A549 (cell line): ENCODE results near the gene LIN28A. TPM values are rescaled to one million over a fixed set of nuclear protein-coding genes. Genes with fewer than 3 reads are reported as not detected.

ENCODE experiments used
- ATAC-seq, 2 experiments: fragments of 200-7000 bp in 1 of 2; fragments of >200 bp in 1 of 2; cut with Nextera tagmentation in 1 of 2; cut with Tn5 transposase in 1 of 2; 3 replicates each; pipeline versions ENCODE4 v1.8.0 to v1.9.1; 2018 to 2020; ENCODE audit warnings: mild to moderate bottlenecking in 1 of 2, moderate library complexity in 1 of 2
- CTCF ChIA-PET: fragments of 300-600 bp; sonication (Branson Sonifier 250); formaldehyde crosslinking; extraction: SDS; loops from one replicate; lab custom pipeline; 2021; ENCODE audit warnings: antibody characterized with exemption, inconsistent platforms; lab: Yijun Ruan, JAX
- POLR2A ChIA-PET: fragments of 350-600 bp; formaldehyde crosslinking; extraction: SDS; loops from one replicate; lab custom pipeline; 2021; ENCODE audit warnings: antibody characterized with exemption, inconsistent platforms; lab: Yijun Ruan, JAX
- DNase-seq, 2 experiments: peaks; one replicate each; pipeline versions ENCODE4 v3.0.0 to v3.0.0-alpha.2; 2011 to 2016; ENCODE audit warnings: low read depth in 1 of 2, low spot score in 1 of 2
- FAIRE-seq: peaks from 2 replicates; lab custom pipeline; 2011; peaks lifted over from hg19 to GRCh38; lab: Jason Lieb, UNC
- H3K27ac ChIP-seq, 2 experiments: fragments of >200 bp; sonication (Bioruptor Twin); formaldehyde crosslinking; 3 replicates each; pipeline ENCODE4 v1.5.1; 2016 to 2017
- H3K4me1 ChIP-seq: fragments of >200 bp; sonication (Bioruptor Twin); formaldehyde crosslinking; 3 replicates; pipeline ENCODE4 v1.6.1; 2016
- H3K4me2 ChIP-seq: fragments of >200 bp; sonication (Bioruptor Twin); formaldehyde crosslinking; 3 replicates; pipeline ENCODE4 v1.6.1; 2016
- H3K4me3 ChIP-seq: fragments of >200 bp; sonication (Bioruptor Twin); formaldehyde crosslinking; 3 replicates; pipeline ENCODE4 v1.5.1; 2016
- H3K9me3 ChIP-seq: fragments of >200 bp; sonication (Bioruptor Twin); formaldehyde crosslinking; 3 replicates; pipeline ENCODE4 v1.6.1; 2016
- CEBPB ChIP-seq, 2 experiments: fragments of >200 bp in 1 of 2; sonication (Bioruptor Twin) in 1 of 2; formaldehyde crosslinking in 1 of 2; IDR thresholded peaks; 2 replicates each; pipeline ENCODE4 v1.6.1; 2012 to 2016
- ESRRA ChIP-seq: fragments of 150-350 bp; IDR thresholded peaks from 2 replicates; pipeline ENCODE4 v1.6.1; 2014; ENCODE audit warnings: mild to moderate bottlenecking, low read length, borderline replicate concordance
- FOSB ChIP-seq: fragments of 250-450 bp; sonication (Bioruptor Pico); IDR thresholded peaks from 2 replicates; pipeline ENCODE4 v1.5.0; 2020; ENCODE audit warnings: mild to moderate bottlenecking, moderate library complexity
- HES2 ChIP-seq: fragments of >200 bp; sonication (Bioruptor Twin); formaldehyde crosslinking; IDR thresholded peaks from 2 replicates; pipeline ENCODE4 v1.6.1; 2016
- HMGXB4 ChIP-seq: fragments of 250-450 bp; sonication (Bioruptor Pico); IDR thresholded peaks from 2 replicates; pipeline ENCODE4 v1.5.0; 2021; ENCODE audit warnings: mild to moderate bottlenecking, moderate library complexity, borderline replicate concordance
- HOXB5 ChIP-seq: fragments of 250-450 bp; sonication (Bioruptor Pico); IDR thresholded peaks from 2 replicates; pipeline ENCODE4 v1.5.0; 2020; ENCODE audit warnings: mild to moderate bottlenecking, moderate library complexity
- JUNB ChIP-seq: fragments of >200 bp; sonication (Bioruptor Twin); formaldehyde crosslinking; IDR thresholded peaks from 2 replicates; pipeline ENCODE4 v1.6.1; 2016
- MAFK ChIP-seq: fragments of 450-650 bp; IDR thresholded peaks from 2 replicates; pipeline ENCODE4 v1.6.1; 2014; ENCODE audit not compliant: partially characterized antibody
- NFE2L2 ChIP-seq: fragments of 150-350 bp; conservative IDR thresholded peaks from 2 replicates; pipeline ENCODE4 v1.6.1; 2014; ENCODE audit warnings: low read length
- NR3C1 ChIP-seq: fragments of >200 bp; sonication (Bioruptor Twin); formaldehyde crosslinking; IDR thresholded peaks from 3 replicates; pipeline ENCODE4 v1.6.1; 2017
- POLR2AphosphoS2 ChIP-seq: conservative IDR thresholded peaks from 2 replicates; pipeline ENCODE4 v1.6.1; 2012; ENCODE audit warnings: low read length, improper control_type of control experiment, inconsistent platforms
- RAD21 ChIP-seq, 2 experiments: fragments of >200 bp in 1 of 2; sonication (Bioruptor Twin) in 1 of 2; formaldehyde crosslinking in 1 of 2; IDR thresholded peaks in 1 of 2; conservative IDR thresholded peaks in 1 of 2; 2 replicates in 1 of 2; 3 replicates in 1 of 2; pipeline ENCODE4 v1.6.1; 2012 to 2018; ENCODE audit warnings: inconsistent platforms in 1 of 2
- RARB ChIP-seq: fragments of 250-450 bp; sonication (Bioruptor Pico); IDR thresholded peaks from 2 replicates; pipeline ENCODE4 v1.8.0; 2021; ENCODE audit warnings: mild to moderate bottlenecking, moderate library complexity
- RFX5 ChIP-seq: fragments of 450-650 bp; IDR thresholded peaks from 2 replicates; pipeline ENCODE4 v1.7.1; 2014; ENCODE audit warnings: antibody characterized with exemption, mild to moderate bottlenecking, moderate library complexity
- TP53 ChIP-seq: fragments of 250-450 bp; sonication (Bioruptor Pico); IDR thresholded peaks from 2 replicates; pipeline ENCODE4 v1.5.0; 2021; ENCODE audit warnings: mild to moderate bottlenecking, moderate library complexity
- ZC3H11A ChIP-seq: fragments of 450-650 bp; IDR thresholded peaks from 2 replicates; pipeline ENCODE4 v1.6.1; 2014; ENCODE audit warnings: antibody characterized with exemption, mild to moderate bottlenecking
- ZNF302 ChIP-seq: fragments of 250-450 bp; sonication (Bioruptor Pico); IDR thresholded peaks from 2 replicates; pipeline ENCODE4 v1.9.0; 2021; ENCODE audit warnings: inconsistent platforms, mild to moderate bottlenecking, moderate library complexity
- WGBS: methylation state at CpG from one replicate; pipeline ENCODE4 v1.1.6; 2017; ENCODE audit errors: missing lambda C conversion rate; 5-methylcytosine and 5-hydroxymethylcytosine counted together
- polyA plus RNA-seq, 4 experiments: library from polyadenylated mRNA; depleted of rRNA in 3 of 4; stranded (reverse); fragments of >200 nt; fragmentation: RNase III in 1 of 4; extraction: RNeasy Plus Mini Kit Qiagen cat#74134 plus additional on column Dnase treatment in 1 of 4; gene quantifications; 2 replicates in 3 of 4; 3 replicates in 1 of 4; pipeline ENCODE4 v1.2.3, GENCODE V29; 2011 to 2017
- TF ChIP-seq, protein P1 (sequence below): IDR thresholded peaks from 2 replicates; pipeline ENCODE4 v1.6.1; 2012
- TF ChIP-seq, protein P2 (sequence below): fragments of 200-600 bp; sonication (generic); IDR thresholded peaks from 2 replicates; pipeline ENCODE4 v1.6.1; 2016; ENCODE audit warnings: antibody characterized with exemption, mild to moderate bottlenecking, moderate library complexity
- TF ChIP-seq, protein P3 (sequence below): fragments of 150-350 bp; IDR thresholded peaks from 2 replicates; pipeline ENCODE4 v1.6.1; 2014; ENCODE audit warnings: low read depth, mild to moderate bottlenecking, low read length
- TF ChIP-seq, protein P4 (sequence below): fragments of 250-450 bp; sonication (Bioruptor Pico); IDR thresholded peaks from 2 replicates; pipeline ENCODE4 v1.5.0; 2020; ENCODE audit warnings: low read depth, mild to moderate bottlenecking, moderate library complexity

Gene LIN28A
- polyA plus RNA-seq, 2 of the 4 experiments (the other 2 are of a cell fraction), result 0.03 to 0.04 TPM

DNA sequence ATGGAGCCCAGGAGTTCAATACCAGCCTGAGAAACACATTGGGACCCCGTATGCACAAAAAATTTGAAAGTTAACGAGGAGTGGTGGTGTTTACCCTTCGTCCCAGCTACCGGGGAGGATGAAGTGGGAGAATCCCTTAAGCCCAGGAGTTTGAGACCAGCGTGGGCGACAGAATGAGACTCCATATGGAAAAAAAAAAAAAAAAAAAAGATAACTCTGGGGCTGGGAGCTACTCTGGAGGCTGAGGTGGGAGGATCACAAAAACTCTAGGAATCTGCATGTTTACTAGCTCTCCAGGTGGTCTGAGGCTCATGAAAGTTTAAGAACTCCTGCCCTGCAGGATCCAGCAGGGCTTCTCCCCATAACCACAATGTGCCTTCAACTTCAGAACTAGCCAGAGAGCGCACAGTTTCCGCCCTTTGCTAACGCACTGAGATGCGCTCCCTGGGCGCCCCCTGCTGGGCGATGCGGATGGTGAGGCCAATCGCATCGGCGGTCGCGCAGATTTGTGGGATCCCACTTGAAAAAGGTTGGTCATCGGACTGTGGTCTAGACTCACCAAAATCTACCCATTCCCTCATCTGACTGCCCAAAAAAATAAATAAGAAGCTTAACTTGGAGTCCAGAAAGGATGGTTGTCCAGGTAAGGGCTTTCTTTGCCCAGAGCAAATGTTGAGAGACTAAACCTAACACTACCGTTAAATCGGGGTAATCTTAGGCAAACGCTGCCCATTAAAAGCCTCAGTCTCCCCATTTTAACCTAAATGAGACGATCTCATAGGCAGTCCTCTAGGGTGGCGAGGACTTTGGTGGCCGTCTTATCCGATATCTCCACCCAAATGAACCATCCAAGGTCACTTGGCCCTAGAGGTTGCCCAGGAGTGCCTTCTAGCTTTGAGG lies 46.8 kb upstream of the LIN28A start (continued):
- TF ChIP-seq, protein P1, sequence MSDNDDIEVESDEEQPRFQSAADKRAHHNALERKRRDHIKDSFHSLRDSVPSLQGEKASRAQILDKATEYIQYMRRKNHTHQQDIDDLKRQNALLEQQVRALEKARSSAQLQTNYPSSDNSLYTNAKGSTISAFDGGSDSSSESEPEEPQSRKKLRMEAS, result peak; percentile 13; the same call in 1 of the 2 replicates
- TF ChIP-seq RARB (CRISPR knock-in tag), result no peak
- TF ChIP-seq ZC3H11A, result no peak

DNA sequence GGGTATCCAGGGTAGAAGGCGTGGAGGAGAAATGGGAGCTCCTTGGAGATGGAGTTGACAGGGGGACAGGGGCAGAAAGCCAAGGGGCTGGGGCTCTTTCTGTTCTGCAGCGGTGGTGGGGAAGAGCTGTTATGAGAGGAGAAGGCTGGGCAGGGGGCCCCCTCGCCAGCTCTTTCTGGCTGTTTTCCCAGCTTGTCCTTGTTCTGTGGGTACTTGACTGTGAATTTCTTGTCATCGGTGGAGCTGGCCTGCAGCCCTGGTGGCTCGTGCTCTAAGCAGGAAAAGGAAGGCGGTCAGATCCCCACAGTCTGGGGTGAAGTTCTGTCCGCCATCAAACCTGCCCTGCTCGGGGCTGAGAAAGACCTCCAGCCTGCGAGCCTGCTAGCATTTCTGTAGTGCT lies 45.7 kb upstream of the LIN28A start:
- CTCF ChIA-PET, result interaction anchor here (0.5 to 4.7 kb wide), 28 partner anchors 8 to 130 kb away, joined by 3 to 85 read pairs (median 6); partner anchors contain the start of genes CEP85, CRYBG2, SH3BGRL3 and ZNF683
- FAIRE-seq (no peak), DNase-seq (no peak), ATAC-seq (no peak)
- 75% methylated on average over 9 of the region's 9 CpGs for WGBS
- Histone ChIP-seq H3K9me3 (no peaks in the 10 kb centered on the region), H3K4me1 (peaks cover 3% of the 10 kb centered on the region; the same call in 1 of the 3 replicates), H3K4me3 (no peak overlapping the region), H3K4me2 (no peak overlapping the region), H3K27ac (no peak overlapping the region)
- POLR2A ChIA-PET, result no interaction called here
- TF ChIP-seq ZC3H11A, result no peak
- TF ChIP-seq HES2, result no peak
- TF ChIP-seq, protein P2, sequence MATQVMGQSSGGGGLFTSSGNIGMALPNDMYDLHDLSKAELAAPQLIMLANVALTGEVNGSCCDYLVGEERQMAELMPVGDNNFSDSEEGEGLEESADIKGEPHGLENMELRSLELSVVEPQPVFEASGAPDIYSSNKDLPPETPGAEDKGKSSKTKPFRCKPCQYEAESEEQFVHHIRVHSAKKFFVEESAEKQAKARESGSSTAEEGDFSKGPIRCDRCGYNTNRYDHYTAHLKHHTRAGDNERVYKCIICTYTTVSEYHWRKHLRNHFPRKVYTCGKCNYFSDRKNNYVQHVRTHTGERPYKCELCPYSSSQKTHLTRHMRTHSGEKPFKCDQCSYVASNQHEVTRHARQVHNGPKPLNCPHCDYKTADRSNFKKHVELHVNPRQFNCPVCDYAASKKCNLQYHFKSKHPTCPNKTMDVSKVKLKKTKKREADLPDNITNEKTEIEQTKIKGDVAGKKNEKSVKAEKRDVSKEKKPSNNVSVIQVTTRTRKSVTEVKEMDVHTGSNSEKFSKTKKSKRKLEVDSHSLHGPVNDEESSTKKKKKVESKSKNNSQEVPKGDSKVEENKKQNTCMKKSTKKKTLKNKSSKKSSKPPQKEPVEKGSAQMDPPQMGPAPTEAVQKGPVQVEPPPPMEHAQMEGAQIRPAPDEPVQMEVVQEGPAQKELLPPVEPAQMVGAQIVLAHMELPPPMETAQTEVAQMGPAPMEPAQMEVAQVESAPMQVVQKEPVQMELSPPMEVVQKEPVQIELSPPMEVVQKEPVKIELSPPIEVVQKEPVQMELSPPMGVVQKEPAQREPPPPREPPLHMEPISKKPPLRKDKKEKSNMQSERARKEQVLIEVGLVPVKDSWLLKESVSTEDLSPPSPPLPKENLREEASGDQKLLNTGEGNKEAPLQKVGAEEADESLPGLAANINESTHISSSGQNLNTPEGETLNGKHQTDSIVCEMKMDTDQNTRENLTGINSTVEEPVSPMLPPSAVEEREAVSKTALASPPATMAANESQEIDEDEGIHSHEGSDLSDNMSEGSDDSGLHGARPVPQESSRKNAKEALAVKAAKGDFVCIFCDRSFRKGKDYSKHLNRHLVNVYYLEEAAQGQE, result no peak
- no peak for TF ChIP-seq JUNB
- no peak for TF ChIP-seq HMGXB4 (CRISPR knock-in tag)
- no peak for TF ChIP-seq NR3C1
- TF ChIP-seq, protein P3, sequence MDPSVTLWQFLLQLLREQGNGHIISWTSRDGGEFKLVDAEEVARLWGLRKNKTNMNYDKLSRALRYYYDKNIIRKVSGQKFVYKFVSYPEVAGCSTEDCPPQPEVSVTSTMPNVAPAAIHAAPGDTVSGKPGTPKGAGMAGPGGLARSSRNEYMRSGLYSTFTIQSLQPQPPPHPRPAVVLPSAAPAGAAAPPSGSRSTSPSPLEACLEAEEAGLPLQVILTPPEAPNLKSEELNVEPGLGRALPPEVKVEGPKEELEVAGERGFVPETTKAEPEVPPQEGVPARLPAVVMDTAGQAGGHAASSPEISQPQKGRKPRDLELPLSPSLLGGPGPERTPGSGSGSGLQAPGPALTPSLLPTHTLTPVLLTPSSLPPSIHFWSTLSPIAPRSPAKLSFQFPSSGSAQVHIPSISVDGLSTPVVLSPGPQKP, result no peak
- TF ChIP-seq CEBPB (IDR thresholded peaks at IDR 0.05), result no peak
- no peak for TF ChIP-seq ESRRA
- TF ChIP-seq, protein P4, sequence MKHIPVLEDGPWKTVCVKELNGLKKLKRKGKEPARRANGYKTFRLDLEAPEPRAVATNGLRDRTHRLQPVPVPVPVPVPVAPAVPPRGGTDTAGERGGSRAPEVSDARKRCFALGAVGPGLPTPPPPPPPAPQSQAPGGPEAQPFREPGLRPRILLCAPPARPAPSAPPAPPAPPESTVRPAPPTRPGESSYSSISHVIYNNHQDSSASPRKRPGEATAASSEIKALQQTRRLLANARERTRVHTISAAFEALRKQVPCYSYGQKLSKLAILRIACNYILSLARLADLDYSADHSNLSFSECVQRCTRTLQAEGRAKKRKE (CRISPR knock-in tag), result no peak
- TF ChIP-seq POLR2AphosphoS2, result no peak

DNA sequence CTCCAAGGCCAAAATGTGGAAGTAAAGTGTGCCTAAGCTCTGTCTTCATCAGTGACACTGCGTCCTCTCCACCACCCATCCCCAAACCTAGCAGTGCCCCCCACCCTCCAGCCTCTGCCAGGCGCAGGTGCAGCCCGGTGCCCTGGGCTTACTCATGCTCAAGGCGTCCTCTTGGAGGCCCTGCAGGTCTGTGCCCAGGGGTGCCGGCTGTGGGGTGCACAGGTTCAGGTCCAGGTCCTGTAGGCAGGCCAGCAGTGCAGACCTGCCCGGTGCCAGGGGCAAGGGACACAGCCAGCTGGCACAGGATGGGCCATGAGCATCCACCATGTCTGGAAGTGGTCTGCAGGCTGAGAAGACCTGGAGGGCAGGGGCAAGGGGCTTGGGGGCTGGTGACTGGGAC lies 43.2 kb upstream of the LIN28A start:
- H3K9me3 ChIP-seq, result no peaks in the 10 kb centered on the region
- ChIA-PET POLR2A (no interaction called here), CTCF (interaction anchor here (0.6 to 2.4 kb wide), 5 partner anchors 12 to 313 kb away, joined by 3 to 7 read pairs (median 3); no protein-coding TSS in a partner anchor)
- TF ChIP-seq FOSB (CRISPR knock-in tag), result no peak
- TF ChIP-seq HMGXB4 (CRISPR knock-in tag), result no peak
- no peak for TF ChIP-seq RAD21 (conservative IDR thresholded peaks at IDR 0.05 in 1 of 2, IDR thresholded peaks at IDR 0.05 in 1 of 2)
- TF ChIP-seq NFE2L2, result no peak
- TF ChIP-seq HOXB5 (CRISPR knock-in tag), result no peak
- no peak for TF ChIP-seq ZNF302 (CRISPR knock-in tag)
- no peak for TF ChIP-seq RFX5
- TF ChIP-seq POLR2AphosphoS2, result no peak
- TF ChIP-seq MAFK, result no peak
- TF ChIP-seq CEBPB (IDR thresholded peaks at IDR 0.05), result no peak
- TF ChIP-seq TP53 (CRISPR knock-in tag), result no peak
- no peak for TF ChIP-seq JUNB
- TF ChIP-seq, protein P4 (CRISPR knock-in tag), result no peak

More for the DNA sequence above, 43.2 kb upstream of the LIN28A start:
- 100% methylated on average over 1 of the region's 6 CpGs for WGBS
- no peak overlapping the region for H3K4me3 ChIP-seq
- no peak for FAIRE-seq
- peaks cover 10% of the 10 kb centered on the region; the same call in 1 of the 3 replicates for H3K4me1 ChIP-seq
- H3K4me2 ChIP-seq, result no peak overlapping the region
- no peak for DNase-seq
- no peak for ATAC-seq
- H3K27ac ChIP-seq, result no peak overlapping the region
